IPS DF 4.7 (cell line): ENCODE results near the gene RET.

Source experiments
- DNase-seq: peaks from one replicate; pipeline ENCODE4 v3.0.0-alpha.2; 2013; ENCODE audit warnings: low spot score; ENCODE audit errors: extremely low read depth

The RET gene

DNA sequence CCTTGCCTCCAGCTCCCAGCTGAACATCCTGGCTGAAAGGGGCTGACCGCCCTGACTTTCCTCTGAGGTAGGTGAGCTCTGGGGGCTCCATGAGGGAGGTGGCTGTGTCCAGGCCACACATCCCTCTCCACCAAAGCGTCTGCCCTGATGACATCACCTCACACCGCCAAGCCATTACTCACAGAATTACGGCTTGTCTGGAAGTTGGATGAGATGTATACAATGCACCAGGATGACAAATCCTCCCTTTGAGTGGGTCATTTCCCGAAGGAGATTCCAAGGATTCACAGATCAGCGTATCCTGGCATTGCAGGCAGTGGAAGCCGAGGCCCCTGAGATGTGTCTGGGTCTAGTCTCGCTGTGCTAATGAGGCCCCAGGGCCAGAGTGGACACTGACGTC lies 15.1 kb upstream of the RET start:
- DNase-seq, result no peak

DNA sequence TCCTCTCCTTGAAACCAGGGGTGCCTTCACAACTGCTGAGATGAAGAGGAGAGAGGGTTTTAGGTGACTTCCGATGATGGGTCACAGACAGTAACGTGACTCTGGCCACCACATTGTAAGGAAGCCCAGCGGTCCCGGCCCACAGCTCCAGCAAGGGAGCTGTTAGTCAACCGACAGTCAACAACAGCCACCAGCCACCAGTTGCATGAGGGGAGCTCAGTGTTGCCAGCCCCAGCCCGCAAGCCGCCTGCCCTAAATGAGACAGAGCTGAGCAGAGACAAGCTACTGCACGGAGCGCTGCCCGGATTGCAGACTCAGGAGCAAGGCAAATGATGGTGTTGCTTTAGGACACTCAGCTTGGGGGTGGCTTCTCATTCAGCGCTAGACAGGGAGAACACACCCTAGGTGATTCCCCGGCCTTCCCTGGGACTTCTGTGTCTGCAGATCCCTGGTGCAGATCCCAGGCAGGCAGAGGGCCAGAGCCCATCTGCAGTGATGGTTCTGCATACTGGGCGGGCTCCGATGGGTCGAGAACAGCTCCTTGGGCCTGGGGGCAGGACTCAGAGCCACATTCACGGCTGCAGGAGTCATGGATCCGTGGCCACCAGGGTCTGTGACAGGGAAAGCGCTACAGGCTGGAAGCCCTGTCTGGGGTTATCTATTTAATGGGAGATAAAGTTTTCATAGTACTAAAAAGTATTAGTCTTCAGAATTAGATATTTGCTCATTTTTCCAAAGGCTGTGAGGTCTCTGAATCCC lies 14.3 kb upstream of the RET start:
- no peak for DNase-seq

DNA sequence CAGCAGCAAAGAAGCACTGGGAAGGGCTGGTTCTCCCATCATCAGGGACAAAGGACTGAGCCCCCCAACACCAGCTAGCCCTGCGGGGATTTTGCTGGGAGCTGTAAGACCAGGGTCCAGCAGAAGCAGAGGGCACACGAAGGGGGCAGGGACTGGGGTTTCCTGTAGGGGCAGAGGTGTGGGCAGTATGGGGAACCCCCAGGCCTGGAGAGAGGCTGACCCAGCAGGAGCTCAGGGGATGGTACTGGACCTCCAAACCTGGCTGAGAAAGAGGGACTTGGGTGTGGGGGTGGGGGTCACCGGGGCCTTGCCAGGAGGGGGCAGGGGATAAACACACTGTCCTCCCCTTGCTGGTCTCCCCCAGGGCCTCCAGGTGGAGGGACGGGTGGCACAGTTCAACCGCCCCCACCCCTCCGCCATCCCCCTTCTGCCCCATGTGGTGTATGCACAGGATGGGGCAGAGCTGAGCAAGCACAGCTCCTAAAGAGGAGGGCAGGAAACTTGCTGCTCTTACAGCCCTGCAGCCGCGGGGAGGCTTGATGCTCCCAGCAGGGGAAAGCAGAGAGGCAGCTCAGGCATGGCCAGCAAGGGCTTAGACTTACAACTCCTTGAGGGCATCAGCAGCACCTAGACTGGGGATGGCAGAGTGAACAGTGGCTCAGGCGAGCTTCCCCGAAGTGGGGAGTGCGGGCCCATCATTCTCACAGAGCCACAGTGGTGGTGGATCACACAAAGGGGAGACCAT lies 12.4 kb upstream of the RET start:
- DNase-seq, result no peak

DNA sequence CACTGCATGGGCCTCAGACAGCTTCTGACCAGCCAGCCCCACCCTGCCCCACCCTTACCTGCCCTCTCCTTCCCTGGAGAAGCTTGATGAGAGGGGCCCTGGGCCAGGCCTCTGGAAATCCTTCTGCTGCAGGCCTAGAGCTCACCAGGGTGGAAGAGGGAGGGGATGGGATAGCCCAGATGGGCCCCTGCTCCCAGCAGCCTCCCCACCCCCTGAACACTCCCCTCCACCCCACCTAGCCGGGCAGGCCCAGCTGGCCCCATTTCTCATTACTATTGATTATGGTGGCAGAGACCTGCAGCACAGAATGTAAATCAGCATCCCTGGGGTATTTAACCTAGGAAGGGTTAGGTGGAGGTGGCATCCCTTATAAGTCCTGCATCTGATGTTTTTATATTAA lies 11.6 kb upstream of the RET start:
- no peak for DNase-seq

DNA sequence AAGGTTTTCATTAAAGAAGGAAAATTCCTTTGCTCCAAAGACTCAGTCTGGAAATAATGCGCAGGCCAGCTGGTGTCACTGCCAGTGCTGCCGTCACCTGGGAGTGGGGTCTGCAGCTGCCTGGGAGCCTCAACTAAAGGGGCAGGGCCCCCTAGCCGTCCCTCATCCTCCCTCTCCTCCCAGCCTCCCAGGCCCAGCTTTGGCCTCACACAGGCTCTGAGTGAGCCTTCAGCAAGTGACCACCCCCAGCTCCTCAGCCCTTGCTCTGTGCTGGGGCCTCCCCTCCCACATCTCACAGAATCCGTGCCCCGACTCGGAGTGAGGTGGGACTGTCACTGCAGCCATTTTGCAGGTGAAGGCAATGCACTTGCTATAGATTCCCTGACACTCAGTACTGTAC lies 11.1 kb upstream of the RET start:
- no peak for DNase-seq

DNA sequence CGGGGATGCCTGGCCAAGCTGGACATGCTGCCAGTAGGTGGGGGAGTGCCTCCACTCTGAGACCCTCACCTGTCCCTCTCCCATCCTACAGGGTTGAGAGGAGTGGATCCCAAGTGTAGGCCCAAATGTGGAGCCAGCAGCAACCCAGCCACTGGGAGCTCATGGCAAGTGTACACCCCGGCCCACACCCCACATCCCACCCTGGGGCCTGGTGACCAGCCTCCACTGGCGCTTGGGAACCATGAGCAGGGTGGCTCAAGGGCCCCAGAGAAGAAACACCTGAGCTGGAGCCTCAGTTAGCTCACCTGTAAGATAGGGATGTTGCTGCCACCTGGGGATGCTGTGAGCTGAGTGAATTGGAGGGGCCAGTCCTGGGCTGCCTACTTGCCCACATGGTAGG lies 10.4 kb upstream of the RET start:
- DNase-seq, result no peak

DNA sequence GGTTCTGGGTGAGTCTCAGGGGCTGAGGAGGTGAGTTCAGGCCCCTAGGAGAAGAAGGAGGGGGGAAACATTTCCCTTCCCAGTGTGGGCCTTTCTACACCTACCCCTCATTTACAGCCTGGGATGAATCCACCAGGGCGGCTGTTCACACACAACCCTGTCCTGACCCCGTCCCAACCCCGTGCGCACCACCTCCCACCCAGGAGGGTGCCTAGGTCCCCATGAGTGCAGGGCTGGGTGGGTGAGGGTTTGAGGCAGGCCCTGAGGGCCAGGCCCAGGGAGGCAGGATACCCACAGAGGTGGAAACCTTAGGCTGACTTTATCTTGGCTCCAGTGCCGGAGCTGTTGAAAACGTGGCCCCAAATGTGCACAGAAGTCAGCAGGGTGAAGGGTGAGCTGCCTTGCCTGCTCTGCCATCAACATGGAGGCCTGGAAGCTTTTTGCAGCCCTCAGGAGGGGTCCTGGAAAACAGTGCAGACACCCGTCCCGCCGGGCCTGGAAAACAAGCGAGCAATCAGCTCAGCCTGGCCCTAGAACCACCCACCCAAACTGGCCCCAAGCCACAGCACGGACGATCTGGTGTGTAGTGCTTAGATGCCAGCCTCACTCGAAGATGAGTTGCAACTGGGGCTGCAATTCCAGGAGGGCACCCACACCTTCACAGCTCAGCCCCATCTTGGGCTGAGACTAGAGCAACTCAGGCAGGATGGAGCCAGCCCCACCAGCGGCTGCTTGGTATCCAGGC lies 9.3 kb upstream of the RET start:
- no peak for DNase-seq

DNA sequence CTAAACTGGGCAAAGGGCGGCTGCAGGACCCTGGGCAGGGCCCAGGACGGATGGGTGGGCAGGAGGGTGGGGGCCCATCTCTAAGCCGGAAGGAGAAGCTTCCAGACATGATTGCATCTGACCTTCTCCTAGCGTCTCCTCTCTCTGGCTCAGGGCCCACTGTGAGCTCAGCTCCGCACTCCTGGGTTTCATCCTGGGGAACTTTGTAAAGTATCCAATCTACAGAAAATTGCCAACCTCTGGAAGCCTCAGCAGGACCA lies 8.8 kb upstream of the RET start:
- DNase-seq, result no peak

DNA sequence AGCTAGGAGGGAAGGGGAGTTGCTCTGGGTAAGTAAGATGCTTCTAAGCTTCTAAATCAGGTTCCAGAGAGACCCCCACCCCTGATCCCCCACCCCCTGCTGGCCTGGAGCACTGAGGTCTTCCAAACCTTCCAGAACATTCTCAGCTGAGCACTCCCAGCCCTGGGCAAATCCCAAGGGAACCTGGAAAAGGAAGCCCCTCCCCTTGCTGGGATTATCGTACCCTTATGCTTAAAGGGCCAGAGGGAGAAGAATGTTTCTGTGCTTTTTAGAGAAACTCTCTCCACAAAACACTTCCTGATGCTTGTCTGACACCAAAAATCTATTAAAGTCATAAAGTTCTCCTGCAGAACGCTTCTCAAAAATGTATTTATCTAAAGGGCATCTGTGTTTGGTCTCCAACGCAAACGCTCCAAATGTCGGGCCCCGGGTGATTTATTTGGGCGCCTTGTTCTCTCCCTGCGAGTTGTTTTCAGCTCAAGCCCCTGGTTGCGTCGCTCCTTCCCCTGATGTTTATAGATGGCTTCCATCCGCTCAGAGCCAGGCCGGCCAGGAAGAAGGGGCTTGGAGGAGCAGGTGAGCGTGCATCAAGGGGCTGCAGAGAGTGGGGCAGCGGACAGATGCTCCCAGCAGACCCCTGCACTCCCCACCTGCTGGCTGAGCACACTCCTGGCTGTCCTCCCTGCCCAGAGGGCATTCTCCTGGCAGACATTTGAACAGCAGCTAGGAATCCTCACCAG lies 8.2 kb upstream of the RET start:
- no peak for DNase-seq

DNA sequence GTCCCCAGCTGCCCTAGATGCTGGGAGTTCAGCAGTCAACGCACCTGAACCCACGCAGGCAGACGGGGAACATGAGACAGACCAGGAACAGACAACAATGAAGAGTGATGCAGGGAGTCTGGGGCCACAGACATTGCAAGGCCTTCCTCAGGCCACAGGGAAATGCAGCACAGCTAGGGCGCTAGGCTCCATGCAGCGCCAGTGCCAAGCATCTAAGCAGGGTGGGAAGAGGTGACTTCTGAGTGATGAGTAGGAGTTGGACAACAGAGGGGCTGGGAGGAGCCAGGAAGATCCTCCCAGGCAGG lies 7.7 kb upstream of the RET start:
- no peak for DNase-seq

DNA sequence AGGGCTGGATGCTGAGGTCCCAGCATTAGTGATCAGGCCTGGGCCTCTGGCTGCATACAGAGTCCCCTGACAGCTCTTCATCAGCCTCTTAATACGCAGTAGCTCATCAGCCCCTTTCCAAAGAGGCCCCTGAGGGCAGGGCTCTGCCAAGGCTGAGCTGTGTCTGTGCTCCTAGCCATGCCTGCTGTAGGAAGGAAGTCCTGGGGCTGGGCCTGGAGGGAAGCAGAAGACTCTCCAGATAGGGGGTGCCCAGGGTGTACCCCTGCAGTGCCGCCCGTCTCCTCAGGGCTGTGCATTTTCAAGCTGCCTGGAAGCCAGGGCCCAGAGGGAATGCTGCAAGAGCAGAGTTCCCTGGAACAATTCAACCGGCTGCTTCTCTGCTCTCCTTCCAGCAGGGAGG lies 7.3 kb upstream of the RET start:
- DNase-seq, result no peak

DNA sequence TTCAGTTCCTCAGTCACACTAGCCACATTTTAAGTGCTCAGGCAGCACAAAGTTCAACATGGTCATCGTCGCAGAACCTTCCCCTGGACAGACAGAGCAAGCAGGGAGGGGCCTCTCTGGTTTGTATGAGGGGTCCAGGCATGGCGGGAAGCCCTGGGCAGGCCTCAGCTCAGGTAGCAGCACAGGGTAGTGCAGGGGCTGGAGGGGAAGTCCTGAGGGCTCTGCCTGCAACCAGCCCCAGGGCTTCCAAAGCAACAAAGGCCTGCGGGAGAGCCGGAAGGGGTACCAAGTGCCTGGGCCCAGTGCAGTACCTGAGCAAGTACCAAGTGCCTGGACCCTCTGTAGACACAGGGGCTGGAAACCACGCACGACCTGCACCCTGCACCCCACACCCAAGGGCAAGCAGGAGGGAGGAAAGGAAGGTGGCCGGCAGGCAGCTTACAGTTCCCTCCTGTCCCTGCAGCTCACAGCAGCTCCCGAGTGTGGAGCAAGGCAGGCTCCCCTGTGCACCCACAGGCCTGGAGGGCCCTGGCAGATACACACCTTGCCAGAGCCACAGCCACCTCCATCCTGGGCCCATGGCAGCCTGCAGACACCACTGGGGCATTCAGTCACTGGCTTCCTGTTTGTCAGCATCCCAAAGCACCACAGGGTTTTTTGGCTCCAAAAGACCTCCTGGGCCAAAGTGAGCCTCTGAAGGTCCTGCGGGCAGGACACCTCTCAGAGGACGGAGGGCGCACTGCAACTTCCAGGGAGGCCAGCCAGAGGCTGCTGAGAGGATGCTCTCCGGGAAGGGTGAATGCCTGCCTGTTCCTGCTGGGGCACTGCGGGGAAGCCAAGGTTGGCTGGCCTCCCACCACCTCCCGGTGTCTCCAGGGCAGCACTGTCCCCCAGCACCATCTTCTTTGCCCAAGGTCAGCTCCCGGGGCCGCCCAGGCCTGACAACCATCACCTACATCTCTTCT lies 6.5 kb upstream of the RET start:
- no peak for DNase-seq

DNA sequence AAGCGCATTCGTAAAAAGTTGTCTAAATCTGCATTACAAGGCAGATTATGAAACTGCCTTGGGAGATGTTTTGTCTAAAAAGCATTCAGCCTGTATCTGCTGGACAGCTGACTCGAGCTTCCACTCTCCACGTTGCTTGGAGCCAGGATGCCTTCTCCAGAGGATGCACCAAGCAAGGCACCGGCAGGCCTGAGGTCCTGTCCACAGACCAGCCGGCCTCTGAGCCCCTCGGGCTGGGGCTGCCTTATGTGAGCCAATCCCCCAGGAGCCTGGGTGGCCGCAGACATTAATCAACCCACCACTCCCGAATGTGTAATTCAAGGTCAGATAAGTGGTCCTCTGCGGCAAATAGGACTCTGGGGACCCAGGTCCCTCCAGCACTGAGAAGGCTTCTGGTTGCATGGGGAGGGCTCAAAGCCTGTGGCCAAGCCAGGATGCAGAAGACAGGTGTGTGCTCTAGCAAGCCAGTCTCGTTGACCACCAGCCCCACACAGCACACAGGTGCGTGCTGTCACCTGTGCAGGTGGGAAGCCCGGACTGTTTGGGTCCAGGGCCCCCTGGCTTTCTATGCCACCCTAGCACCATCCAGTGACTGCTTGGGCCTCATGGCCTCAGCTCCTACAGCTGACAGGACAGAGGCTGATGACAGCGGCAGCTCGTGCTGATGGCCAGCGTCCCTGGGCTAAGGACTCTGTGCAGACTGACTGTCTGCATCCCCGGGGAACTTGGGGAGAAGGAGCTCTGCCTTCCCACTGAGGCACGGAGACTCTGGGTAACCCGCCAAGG lies 4.8 kb upstream of the RET start:
- DNase-seq, result no peak

DNA sequence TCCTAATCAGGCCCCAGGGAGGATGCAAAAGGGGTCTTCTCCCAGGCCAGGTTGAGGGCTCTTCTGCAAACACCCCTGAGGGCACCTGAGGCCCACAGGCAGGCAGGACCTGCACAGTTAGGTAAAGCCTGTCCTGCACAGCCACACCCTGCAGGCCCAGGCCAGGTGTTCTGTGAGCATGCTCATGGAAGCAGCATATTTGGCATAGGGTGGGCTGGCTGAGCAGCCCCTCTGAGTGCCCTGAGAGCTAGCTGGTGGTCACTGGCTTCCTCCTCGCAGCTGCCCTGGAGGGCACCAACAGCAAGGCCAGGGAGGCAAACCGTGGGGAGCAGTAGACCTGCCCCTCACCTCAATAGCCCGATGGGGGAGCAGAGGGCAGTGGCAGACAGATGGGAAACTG lies 3.7 kb upstream of the RET start:
- DNase-seq, result no peak

DNA sequence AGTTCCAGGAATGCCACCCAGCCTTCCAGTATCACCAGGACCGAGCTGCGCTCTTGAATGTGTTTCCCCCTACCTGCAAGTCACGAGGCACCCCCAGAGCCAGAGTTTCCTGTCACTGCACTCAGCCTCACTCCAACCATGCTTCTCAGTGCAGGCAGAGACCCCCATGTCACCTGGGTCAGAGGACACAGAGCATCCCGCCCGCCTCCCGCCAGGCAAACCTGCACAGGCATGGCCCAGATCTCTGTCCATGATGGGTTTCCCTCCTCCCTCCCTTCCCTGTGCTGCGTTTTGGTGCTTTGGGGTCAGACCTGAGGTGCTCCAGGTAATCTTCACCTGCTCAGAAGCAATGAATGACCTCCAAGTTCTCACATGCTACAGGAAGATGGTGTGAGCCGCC lies 3.1 kb upstream of the RET start:
- no peak for DNase-seq

DNA sequence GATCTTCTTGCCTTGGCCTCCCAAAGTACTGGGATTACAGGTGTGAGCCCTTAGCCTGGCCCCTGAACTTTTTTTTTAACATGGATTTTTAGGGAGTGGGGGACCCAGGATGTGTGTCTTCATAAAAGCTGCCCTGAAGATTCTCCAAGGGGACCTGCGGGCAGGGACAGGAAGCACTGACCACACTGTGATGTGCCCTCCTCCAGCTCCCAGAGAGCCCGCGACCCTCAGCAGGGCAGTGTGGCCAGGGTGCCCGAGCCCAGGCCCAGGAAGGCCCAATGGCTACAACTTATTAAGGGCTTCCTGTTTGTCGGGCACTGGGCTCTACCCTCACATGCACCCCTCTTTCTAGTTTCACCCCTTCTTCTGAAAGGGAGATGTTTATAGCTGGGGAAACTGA lies 2.5 kb upstream of the RET start:
- DNase-seq, result no peak

DNA sequence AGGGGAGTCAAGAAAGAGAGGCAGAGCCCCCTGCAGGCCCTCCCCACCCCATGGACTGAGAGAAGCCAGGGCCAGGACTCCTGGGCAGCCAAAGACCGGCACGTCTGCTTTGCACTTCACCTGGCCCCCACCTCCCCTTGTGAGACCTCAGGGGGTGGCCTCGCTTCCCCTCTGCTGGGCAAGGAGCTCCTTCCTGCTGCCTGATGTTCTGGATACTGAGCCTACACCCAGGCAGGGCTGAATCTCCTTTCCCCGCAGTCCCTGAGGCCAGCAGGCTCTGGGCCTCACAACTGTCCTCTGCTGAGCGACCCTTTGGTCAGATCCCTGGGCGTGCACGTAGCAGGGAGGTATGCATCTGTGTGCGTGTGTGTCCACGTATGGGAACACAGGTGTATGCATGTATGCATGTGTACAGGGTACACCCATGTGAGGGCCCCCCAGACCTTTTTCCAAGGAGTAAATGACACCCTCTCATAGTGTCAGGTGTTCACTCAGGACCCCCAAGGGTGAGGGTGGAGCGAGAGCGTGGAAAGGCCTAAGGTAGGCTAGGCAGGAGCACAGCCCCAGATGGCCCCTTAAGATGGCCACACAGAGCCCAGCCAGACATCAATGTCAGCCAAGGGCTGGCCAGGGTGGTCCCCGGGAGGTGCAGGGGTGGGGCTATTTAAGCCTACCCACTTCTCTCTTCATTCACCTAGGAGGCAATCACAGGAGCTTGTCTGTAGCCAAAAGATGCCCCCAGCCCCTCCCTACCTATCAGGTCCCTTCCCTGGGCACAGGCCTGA lies 1.9 kb upstream of the RET start:
- no peak for DNase-seq

DNA sequence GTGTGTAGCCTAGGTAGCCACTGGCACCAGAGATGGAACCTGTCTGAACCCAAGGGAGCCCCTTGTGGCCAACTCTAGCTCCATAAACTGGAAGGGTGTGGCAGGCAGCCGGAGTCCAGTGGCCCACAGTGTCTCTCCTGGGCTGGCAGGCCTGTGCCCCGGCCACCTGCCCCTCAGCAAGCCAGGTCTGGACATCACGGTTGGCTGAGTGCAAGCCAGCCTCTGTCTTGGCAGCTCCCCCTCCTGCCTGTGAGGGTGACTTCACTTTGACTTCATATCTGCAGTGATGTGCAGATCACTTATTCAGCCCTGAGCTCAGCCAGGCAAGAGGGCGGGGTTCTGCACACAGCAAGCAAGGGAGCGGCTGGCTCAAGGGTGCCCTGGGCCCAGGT lies 1.3 kb upstream of the RET start:
- no peak for DNase-seq

DNA sequence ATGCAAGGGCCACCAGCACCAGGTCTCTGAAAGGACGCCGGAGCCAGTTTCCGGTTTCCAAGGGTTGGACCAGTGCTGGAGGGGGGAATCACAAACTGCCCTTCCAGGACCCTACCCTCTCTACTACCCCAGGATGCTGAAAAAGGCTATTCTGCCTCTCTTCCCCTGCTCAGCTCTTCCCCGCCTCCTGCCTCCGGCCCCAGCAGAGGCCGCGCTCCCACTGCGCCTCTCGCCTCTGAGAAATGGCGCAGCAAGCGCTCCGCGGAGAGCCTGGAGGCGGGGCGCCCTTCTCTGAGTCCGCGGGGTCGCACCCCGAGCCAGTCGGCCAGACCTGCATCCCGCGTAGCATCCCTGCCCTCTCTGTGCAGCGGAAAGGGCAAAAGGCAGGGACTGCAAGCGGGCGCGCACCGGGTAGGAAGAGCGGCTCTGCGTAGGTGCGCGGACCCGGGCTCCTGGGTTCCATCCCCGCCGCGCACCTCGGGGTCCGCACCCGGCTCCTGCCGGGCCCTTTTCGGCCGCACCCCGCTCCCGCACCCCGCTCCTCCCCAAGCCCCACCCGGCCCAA lies 476 bp upstream of the RET start:
- no peak for DNase-seq
